Hindlimb muscle (tissue), 1 donor: ENCODE measurements around the gene TRIM52. TPM values are rescaled to one million over a fixed set of nuclear protein-coding genes. Genes with fewer than 3 reads are reported as not detected.
"Not testable (repeated sequence)": the region's sequence is repeated elsewhere in the genome, so short reads cannot be mapped to it uniquely, and the experiment has no call there.

Source experiments
- DNase-seq: peaks from one replicate; pipeline ENCODE4 v3.0.0-alpha.2; 2013
- polyA plus RNA-seq: library from polyadenylated mRNA; unstranded; fragments of 120-200 nt; gene quantifications from one replicate; pipeline ENCODE4 v1.2.1, GENCODE V29; 2013; ENCODE audit not compliant: insufficient read length

The TRIM52 gene
- polyA plus RNA-seq, 1 donor: 17.9 TPM

GRCh38 chr5:181212934-181213333 lies 48.0 kb downstream of the TRIM52 start:
- DNase-seq: no peak

GRCh38 chr5:181212080-181212479 lies 48.9 kb downstream of the TRIM52 start:
- DNase-seq: no peak

GRCh38 chr5:181211208-181211607 lies 49.7 kb downstream of the TRIM52 start:
- DNase-seq: no peak

- DNase-seq: not testable (repeated sequence)
These were observed 50.2 kb downstream of the TRIM52 start for GRCh38 chr5:181210698-181211097.

GRCh38 chr5:181210148-181210547 lies 50.8 kb downstream of the TRIM52 start:
- DNase-seq: not testable (repeated sequence)

- not testable (repeated sequence) for DNase-seq
These were observed 51.9 kb downstream of the TRIM52 start for GRCh38 chr5:181209006-181209405.

- DNase-seq: no peak
These were observed 53.0 kb downstream of the TRIM52 start for GRCh38 chr5:181207960-181208253.

- peak; percentile 80 for DNase-seq
These were observed 53.6 kb downstream of the TRIM52 start for GRCh38 chr5:181207214-181207959.

GRCh38 chr5:181205761-181206649 lies 54.9 kb downstream of the TRIM52 start:
- DNase-seq: no peak

Other genes starting within 250 kb of the TRIM52 start
- 29.1 TPM for gene BTNL9, start 220.9 kb downstream of the TRIM52 start, polyA plus RNA-seq
- gene OR2V1, start 130.0 kb downstream of the TRIM52 start, polyA plus RNA-seq: not detected
- not detected for gene OR2V2, start 113.6 kb downstream of the TRIM52 start, polyA plus RNA-seq
- gene TRIM7, start 55.9 kb downstream of the TRIM52 start, polyA plus RNA-seq: 20.4 TPM
- 18.7 TPM for gene TRIM41, start 37.9 kb downstream of the TRIM52 start, polyA plus RNA-seq
- gene RACK1, start 17.2 kb downstream of the TRIM52 start, polyA plus RNA-seq: 3,562 TPM
- not detected for gene OR4F3, start 106.1 kb upstream of the TRIM52 start, polyA plus RNA-seq